Vagina (tissue), 2 donors: ENCODE data around the gene ZKSCAN5.

ENCODE experiments used
- CTCF ChIP-seq, 3 experiments: fragments of 450-650 bp in 2 of 3; fragments of 200-600 bp in 1 of 3; sonication (generic) in 1 of 3; IDR thresholded peaks; one replicate each; pipeline ENCODE4 v1.5.1; 2017 to 2019; ENCODE audit warnings: antibody characterized with exemption in 3 of 3, mild to moderate bottlenecking in 2 of 3, moderate library complexity in 2 of 3
- POLR2A ChIP-seq, 2 donors: fragments of 450-650 bp; IDR thresholded peaks; one replicate each; pipeline ENCODE4 v1.6.1; 2017; ENCODE audit warnings: antibody characterized with exemption in 2 of 2, mild to moderate bottlenecking in 2 of 2, moderate library complexity in 2 of 2
- POLR2AphosphoS5 ChIP-seq, 2 donors: sonication (generic); formaldehyde crosslinking; IDR thresholded peaks; one replicate each; pipeline ENCODE4 v1.9.0; 2017; ENCODE audit warnings: antibody characterized with exemption in 2 of 2, mild to moderate bottlenecking in 2 of 2, low read depth in 1 of 2; ENCODE audit not compliant: insufficient read depth in 1 of 2

DNA sequence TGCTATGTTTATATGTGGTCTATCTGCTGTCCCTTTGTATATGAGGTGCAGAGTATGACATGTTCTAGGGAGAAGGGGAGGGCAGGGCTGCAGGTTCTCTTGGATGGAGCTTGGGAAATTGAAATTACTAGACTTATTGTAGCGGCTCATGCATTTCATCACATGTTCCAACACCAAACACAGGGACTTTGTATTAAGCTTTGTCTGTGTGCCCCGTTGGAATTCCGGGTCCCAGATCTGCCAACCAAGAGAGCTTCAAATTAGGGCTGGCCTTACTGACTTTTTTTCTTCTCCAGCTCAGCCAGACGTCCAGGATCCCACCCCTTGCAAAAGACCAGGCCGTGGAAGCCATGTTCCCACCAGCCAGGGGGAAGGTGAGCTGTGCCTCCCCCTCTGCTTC is 28.4 kb upstream of the ZKSCAN5 start:
- TF ChIP-seq POLR2A (IDR thresholded peaks at IDR 0.05): no peak
- TF ChIP-seq CTCF (IDR thresholded peaks at IDR 0.05): no peak
- no peak for TF ChIP-seq POLR2AphosphoS5 (IDR thresholded peaks at IDR 0.05; ENCODE audit: insufficient read depth in 1 of 2, low read depth in 1 of 2)
